Activated CD4-positive, alpha-beta T cell treated with anti-CD3 and anti-CD28 coated beads, Interleukin-2, amount 50 U/mL, for 16 hours (primary cell): ENCODE data around the gene PHTF1.

ENCODE experiments used
- DNase-seq: peaks from one replicate; pipeline ENCODE4 v3.0.0-alpha.2; 2020

The PHTF1 gene

GRCh38 chr1:113662101-113662500, 97.2 kb downstream of the PHTF1 start:
- no peak for DNase-seq

GRCh38 chr1:113660088-113660487, 99.2 kb downstream of the PHTF1 start:
- no peak for DNase-seq

GRCh38 chr1:113659556-113659955, 99.7 kb downstream of the PHTF1 start:
- no peak for DNase-seq

GRCh38 chr1:113659035-113659434, 100.3 kb downstream of the PHTF1 start:
- no peak for DNase-seq

- no peak for DNase-seq
These were observed 101.7 kb downstream of the PHTF1 start for GRCh38 chr1:113657556-113658063.

GRCh38 chr1:113657126-113657525, 102.2 kb downstream of the PHTF1 start:
- no peak for DNase-seq

GRCh38 chr1:113654883-113655282, 104.4 kb downstream of the PHTF1 start:
- no peak for DNase-seq

- DNase-seq, result no peak
These were observed 105.5 kb downstream of the PHTF1 start for GRCh38 chr1:113653741-113654140.

- DNase-seq, result no peak
These were observed 106.5 kb downstream of the PHTF1 start for GRCh38 chr1:113652771-113653170.

- no peak for DNase-seq
These were observed 110.8 kb downstream of the PHTF1 start for GRCh38 chr1:113648478-113648877.

GRCh38 chr1:113647164-113647563, 112.1 kb downstream of the PHTF1 start:
- DNase-seq, result no peak
